Muscle of leg (tissue), 11 donors: ENCODE results near the gene GALNT9. TPM values are rescaled to one million over a fixed set of nuclear protein-coding genes. Genes with fewer than 3 reads are reported as not detected.

Experiments used
- DNase-seq: peaks from one replicate; pipeline ENCODE4 v3.0.0; 2013
- H3K27ac ChIP-seq: one replicate; pipeline ENCODE4 v1.5.1; 2013; ENCODE audit warnings: mild to moderate bottlenecking, low read length, control low read depth
- H3K27me3 ChIP-seq: one replicate; pipeline ENCODE4 v1.6.1; 2013; ENCODE audit warnings: low read length; ENCODE audit not compliant: control insufficient read depth, insufficient read depth
- H3K36me3 ChIP-seq: one replicate; pipeline ENCODE4 v1.6.1; 2013; ENCODE audit warnings: low read length; ENCODE audit not compliant: control insufficient read depth, insufficient read depth
- H3K4me1 ChIP-seq: one replicate; pipeline ENCODE4 v1.6.1; 2013; ENCODE audit warnings: low read length; ENCODE audit not compliant: control insufficient read depth, insufficient read depth
- H3K4me3 ChIP-seq: one replicate; pipeline ENCODE4 v1.5.1; 2013; ENCODE audit warnings: low read length, control low read depth
- H3K9me3 ChIP-seq: replicated peaks from 2 replicates; pipeline ENCODE4 v1.6.1; 2013; ENCODE audit warnings: low read depth, low read length; ENCODE audit not compliant: control insufficient read depth
- WGBS: methylation state at CpG from one replicate; pipeline ENCODE4 v1.1.5; 2013; ENCODE audit warnings: missing lambda C conversion rate; ENCODE audit not compliant: insufficient coverage; 5-methylcytosine and 5-hydroxymethylcytosine counted together
- polyA plus RNA-seq, 8 donors: library from polyadenylated mRNA; unstranded; fragments of 120-200 nt; gene quantifications; one replicate each; pipeline versions ENCODE4 v1.2.1 to v1.2.3, GENCODE V29; 2013; ENCODE audit warnings: inconsistent platforms in 1 of 8, low replicate concordance in 1 of 8; ENCODE audit not compliant: insufficient read length in 8 of 8, insufficient read depth in 1 of 8
- total RNA-seq: library from RNA; stranded (reverse); fragments of 120-200 nt; gene quantifications from one replicate; pipeline ENCODE4 v1.2.4, GENCODE V29; 2013

The GALNT9 gene
- total and polyA plus RNA-seq, 9 donors = 0.91 to 3.0 (median 2.0) TPM

DNA sequence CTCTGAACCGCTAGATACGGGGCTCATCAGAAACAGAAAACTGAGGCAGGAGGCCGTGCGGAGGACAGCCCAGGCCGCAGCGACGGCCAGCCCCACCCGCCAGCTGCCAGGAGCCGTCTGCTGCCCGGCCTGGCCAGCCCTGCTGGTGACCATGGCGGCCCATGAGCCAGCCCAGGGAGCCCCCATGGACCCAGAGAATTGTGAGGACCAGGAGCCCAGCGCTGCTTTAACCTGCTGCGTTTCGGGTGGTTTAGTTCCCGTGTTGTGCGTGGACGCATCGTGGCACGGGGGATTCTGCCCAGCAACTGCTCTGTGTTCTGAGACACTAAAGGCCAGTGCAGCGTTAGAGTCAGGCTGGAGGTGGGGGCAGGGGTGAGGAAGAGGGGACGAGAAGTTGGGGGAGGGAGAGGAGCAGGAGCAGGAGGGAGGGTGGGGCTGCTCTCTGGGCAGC is 140.9 kb downstream of the GALNT9 start:
- H3K4me1 ChIP-seq = peaks cover 13% of the 10 kb centered on the region
- peaks cover 46% of the 10 kb centered on the region for H3K27me3 ChIP-seq
- no peak for DNase-seq
- peaks cover 2% of the 10 kb centered on the region for H3K9me3 ChIP-seq
- no peak overlapping the region for H3K27ac ChIP-seq
- no peaks in the 10 kb centered on the region for H3K36me3 ChIP-seq
- 78% methylated on average over 19 of the region's 21 CpGs for WGBS
- H3K4me3 ChIP-seq = no peak overlapping the region

DNA sequence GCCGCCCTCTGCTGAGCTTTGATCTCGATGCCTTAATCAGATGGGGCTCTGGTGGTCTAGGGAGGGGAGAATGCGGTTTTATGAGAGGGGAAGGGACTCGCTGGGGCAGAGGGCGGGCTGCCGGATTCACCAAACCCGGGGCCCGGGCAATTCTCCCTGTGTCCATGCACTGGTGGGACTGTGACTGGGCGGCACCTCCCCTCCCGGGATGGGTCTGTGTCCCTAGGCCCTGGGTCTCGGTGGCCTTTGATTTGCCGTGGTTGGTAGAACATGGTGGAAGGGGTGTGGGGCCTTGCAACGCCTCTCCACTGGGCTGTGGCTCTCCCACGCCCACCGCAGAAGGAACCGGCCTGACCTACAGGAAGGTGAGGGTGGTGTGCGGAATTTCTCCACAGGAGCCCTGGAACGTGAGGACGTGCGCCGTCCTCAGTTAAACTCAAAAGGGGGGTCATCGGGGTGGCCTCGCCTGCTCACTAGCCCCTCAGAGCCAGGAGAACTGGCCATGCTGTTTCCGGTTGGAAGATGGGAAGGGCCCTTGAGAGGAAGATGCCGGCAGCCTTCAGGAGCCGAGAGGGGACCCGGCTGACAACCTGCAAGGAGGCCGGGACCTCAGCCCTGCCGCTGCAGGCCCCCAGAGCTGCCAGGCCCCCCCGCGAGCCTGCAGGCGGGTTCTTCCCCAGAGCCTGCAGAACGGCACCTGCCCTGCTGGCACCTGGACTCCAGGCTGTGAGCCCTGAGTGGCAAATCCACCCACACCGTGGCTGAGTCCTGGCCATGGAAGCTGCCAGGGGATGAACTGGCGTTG is 141.5 kb downstream of the GALNT9 start:
- Histone ChIP-seq H3K9me3 (no peaks in the 10 kb centered on the region), H3K36me3 (no peaks in the 10 kb centered on the region), H3K4me1 (peaks cover 13% of the 10 kb centered on the region), H3K27ac (no peak overlapping the region), H3K4me3 (no peak overlapping the region), H3K27me3 (peaks cover 43% of the 10 kb centered on the region)
- 83% methylated on average over 33 of the region's 35 CpGs for WGBS
- no peak for DNase-seq

DNA sequence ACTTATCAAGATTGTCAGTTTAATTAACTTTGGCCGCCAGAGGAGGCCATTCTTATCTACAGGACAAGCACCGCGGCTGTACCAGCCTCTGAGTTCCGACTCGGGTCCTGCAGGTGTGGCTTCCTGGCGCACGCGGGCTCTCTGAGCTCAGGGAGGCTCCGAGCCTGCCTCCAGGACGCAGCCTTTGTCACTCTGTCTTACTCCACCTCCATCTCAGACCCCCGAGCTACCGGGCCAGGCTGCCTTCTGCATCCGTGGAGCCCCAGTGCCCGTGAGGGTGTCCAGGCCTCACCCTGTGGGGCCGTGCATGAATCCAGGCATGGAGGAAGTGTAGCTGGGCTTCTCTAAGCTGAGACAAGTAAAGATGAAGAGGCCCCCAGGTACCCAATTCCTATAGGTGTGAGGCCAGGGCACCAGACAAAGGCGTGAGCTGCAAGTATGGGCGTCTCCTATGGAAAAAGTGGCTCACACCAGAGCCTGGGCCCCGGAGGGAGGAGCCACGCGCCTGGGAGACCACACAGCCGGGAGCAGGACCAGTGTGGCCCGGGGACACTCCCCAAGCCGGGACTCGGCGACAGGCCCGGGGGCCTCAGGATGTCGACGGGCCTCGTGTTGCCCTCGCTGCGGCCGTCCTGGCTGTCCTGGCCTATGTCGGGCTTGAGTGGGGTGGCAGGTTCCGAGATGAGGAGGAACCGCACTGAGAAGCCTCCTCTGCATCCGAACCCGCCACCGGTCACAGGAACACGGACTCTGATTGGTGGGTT is 142.3 kb downstream of the GALNT9 start:
- H3K4me3 ChIP-seq = no peak overlapping the region
- H3K4me1 ChIP-seq = peaks cover 13% of the 10 kb centered on the region
- no peak overlapping the region for H3K27ac ChIP-seq
- H3K27me3 ChIP-seq = peaks cover 49% of the 10 kb centered on the region
- 86% methylated on average over 37 of the region's 39 CpGs for WGBS
- H3K9me3 ChIP-seq = no peaks in the 10 kb centered on the region
- no peaks in the 10 kb centered on the region for H3K36me3 ChIP-seq
- no peak for DNase-seq

DNA sequence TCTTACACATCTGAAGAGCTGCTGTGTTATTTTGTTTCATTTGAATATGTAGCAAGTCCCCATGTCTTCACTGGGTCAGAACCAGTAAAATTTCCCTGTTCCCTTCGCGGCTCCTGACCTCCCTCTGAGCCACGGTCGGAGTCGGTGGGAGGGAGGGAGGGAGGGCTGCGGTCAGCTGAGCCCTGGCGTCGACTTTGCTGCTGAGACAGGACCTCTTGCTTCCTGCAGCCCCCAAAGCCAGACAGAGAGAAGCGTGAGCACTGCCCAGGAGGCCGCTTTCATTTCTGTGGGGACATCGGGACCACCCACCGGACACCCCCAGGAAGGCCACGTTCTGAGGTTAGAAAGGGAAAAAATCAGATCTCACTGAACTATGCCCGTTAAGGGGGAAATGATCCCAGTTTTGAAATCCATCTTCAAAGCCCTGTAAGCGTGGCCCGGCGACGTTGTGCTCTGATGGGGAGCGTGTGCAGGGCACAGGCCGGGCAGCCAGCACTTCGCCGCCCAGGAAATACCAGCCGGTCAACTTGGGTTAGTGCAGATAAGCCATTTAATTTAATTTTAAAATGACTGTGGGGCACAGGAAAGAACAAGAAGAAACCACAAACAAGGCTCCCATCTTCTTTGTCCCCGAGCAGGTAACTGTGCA is 143.1 kb downstream of the GALNT9 start:
- H3K9me3 ChIP-seq = no peaks in the 10 kb centered on the region
- H3K27ac ChIP-seq = no peak overlapping the region
- no peak for DNase-seq
- H3K36me3 ChIP-seq = no peaks in the 10 kb centered on the region
- WGBS = 60% methylated on average over 14 of the region's 24 CpGs
- H3K4me3 ChIP-seq = no peak overlapping the region
- peaks cover 44% of the 10 kb centered on the region for H3K27me3 ChIP-seq
- peaks cover 13% of the 10 kb centered on the region for H3K4me1 ChIP-seq

- no peaks in the 10 kb centered on the region for H3K36me3 ChIP-seq
- WGBS = 73% methylated on average over 13 of the region's 16 CpGs
- no peak overlapping the region for H3K4me3 ChIP-seq
- no peak overlapping the region for H3K27ac ChIP-seq
- H3K9me3 ChIP-seq = no peaks in the 10 kb centered on the region
- DNase-seq = no peak
- peaks cover 11% of the 10 kb centered on the region for H3K4me1 ChIP-seq
- peaks cover 42% of the 10 kb centered on the region for H3K27me3 ChIP-seq
Observed at GRCh38 chr12:132185705-132186104, 143.7 kb downstream of the GALNT9 start.

GRCh38 chr12:132182711-132183365 is 146.6 kb downstream of the GALNT9 start:
- H3K9me3 ChIP-seq = no peaks in the 10 kb centered on the region
- 69% methylated on average over 2 of the region's 10 CpGs for WGBS
- DNase-seq = no peak
- no peak overlapping the region for H3K27ac ChIP-seq
- peaks cover 48% of the 10 kb centered on the region for H3K27me3 ChIP-seq
- peaks cover 11% of the 10 kb centered on the region for H3K4me1 ChIP-seq
- no peak overlapping the region for H3K4me3 ChIP-seq
- H3K36me3 ChIP-seq = no peaks in the 10 kb centered on the region

GRCh38 chr12:132182206-132182710 is 147.1 kb downstream of the GALNT9 start:
- no peak for DNase-seq
- Histone ChIP-seq H3K27ac (no peak overlapping the region), H3K36me3 (no peaks in the 10 kb centered on the region), H3K27me3 (peaks cover 48% of the 10 kb centered on the region), H3K4me3 (no peak overlapping the region), H3K9me3 (no peaks in the 10 kb centered on the region), H3K4me1 (peaks cover 11% of the 10 kb centered on the region)
- 90% methylated on average over 21 of the region's 21 CpGs for WGBS

DNA sequence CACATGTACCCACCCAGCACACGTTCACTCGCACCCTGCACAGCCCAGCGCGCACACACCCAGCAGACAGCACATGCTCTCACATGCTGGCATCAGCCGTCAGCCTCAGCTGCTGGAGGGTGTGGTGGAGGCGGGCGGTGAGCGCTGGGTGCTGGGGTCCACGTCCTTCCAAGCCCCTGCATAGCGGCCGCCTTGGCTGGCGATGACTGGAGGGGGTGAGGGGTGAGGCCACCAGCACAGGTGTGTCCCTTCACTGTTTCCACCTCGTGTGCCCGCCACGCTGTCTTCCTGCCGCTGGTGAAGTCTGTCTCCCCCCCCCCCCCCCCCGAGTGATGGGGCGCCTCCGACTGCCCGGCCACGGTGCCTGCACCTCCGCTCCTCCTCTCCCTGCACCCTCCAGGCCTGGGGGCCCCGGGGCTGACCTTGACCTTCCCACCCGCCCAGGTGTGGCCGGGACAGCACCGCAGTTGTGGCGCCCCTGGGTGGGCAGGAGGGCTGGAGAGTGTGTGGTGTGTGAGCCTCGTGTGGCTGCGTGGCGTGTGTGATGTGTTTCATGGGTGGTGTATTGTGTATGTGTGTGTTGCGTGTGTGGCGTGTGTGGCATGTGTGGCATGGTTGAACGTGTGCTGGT is 147.7 kb downstream of the GALNT9 start:
- Histone ChIP-seq H3K4me3 (no peak overlapping the region), H3K36me3 (no peaks in the 10 kb centered on the region), H3K27me3 (peaks cover 48% of the 10 kb centered on the region), H3K9me3 (no peaks in the 10 kb centered on the region), H3K27ac (no peak overlapping the region), H3K4me1 (peaks cover 11% of the 10 kb centered on the region)
- DNase-seq = no peak
- 89% methylated on average over 7 of the region's 33 CpGs for WGBS

DNA sequence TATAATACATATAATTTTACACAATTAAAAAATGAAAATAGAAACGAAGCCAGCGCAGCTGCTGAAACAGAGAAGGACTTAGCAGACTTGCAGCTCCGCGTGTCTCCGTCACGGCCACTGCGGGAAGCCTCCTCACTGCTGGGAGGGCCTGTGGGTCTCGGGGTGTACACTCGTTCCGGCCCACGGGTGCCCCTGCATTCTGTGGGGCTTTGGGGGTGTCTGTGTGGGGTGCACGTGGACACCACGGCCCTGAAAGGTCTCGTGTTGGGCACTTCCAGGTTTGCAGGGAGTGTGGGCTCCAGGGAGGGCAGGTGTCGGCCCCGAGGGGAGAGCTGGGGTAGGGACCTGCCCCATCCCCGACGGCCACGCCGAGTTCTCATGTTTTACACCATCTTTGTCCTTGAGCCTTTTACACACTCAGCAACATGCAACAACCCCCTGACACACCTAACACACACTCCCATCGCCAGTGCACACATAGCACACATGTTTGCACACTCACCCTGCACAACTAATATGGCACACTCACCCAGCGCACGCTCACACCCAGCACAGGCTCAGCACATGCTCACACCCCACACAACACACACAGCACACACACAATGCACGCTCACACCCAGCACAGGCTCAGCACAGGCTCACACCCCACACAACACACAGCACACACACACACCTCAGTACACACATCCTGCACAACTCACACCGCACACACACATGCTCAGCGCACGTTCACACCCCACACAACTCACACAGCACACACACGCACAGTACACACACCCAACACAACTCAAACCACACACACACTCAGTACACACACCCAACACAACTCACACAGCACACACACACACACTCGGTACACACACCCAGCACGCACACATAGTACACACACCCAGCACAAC is 148.5 kb downstream of the GALNT9 start:
- no peak for DNase-seq
- WGBS = 80% methylated on average over 29 of the region's 30 CpGs
- Histone ChIP-seq H3K4me3 (no peak overlapping the region), H3K27ac (no peak overlapping the region), H3K9me3 (no peaks in the 10 kb centered on the region), H3K36me3 (no peaks in the 10 kb centered on the region), H3K4me1 (peaks cover 11% of the 10 kb centered on the region), H3K27me3 (peaks cover 50% of the 10 kb centered on the region)
